Renal pelvis (tissue), 4 donors: ENCODE results near the gene SGK2. TPM values are rescaled to one million over a fixed set of nuclear protein-coding genes. Genes with fewer than 3 reads are reported as not detected.
"Not testable (repeated sequence)": the region's sequence is repeated elsewhere in the genome, so short reads cannot be mapped to it uniquely, and the experiment has no call there.

Source experiments
- DNase-seq: peaks from one replicate; pipeline ENCODE4 v3.0.0-alpha.2; 2013
- polyA plus RNA-seq, 3 donors: library from polyadenylated mRNA; unstranded; fragments of 120-200 nt; gene quantifications; one replicate each; pipeline ENCODE4 v1.2.1, GENCODE V29; 2013; ENCODE audit not compliant: insufficient read length in 3 of 3

The SGK2 gene
- polyA plus RNA-seq, 3 donors: 38.4 to 80.6 (median 66.7) TPM

DNA sequence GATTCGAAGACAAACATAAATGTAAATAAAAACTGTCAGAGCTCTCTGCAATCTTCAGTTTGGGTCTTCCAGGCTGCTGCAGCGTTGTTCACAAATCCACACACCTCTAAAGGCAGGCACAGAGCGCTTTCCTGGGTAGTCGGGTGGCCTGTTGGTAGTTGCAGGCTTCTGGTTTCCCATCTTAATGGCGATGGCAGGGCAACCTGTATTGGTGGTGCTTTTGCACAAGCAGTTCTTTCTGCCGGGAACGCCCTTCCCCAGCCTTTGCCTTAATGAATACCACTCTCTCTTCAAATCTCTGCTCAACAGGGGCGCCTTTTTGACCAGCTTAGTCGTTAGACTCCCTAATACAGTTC lies 31.2 kb downstream of the SGK2 start:
- DNase-seq: no peak

GRCh38 chr20:43590392-43591303 lies 31.8 kb downstream of the SGK2 start, which contains the start of gene IFT52:
IFT52 (plus strand) TSS chr20:43590937; CDS start chr20:43594699, 3,762 bp downstream.
- peak; percentile 93 for DNase-seq

GRCh38 chr20:43601960-43602359 lies 43.1 kb downstream of the SGK2 start:
- DNase-seq: not testable (repeated sequence)

- no peak for DNase-seq
These were observed 44.3 kb downstream of the SGK2 start for GRCh38 chr20:43603124-43603523.

- no peak for DNase-seq
These were observed 46.9 kb downstream of the SGK2 start for GRCh38 chr20:43605715-43606114.

- not testable (repeated sequence) for DNase-seq
These were observed 48.5 kb downstream of the SGK2 start for GRCh38 chr20:43607278-43607677.

- no peak for DNase-seq
These were observed 72.8 kb downstream of the SGK2 start for GRCh38 chr20:43631598-43631997.

Other genes starting within 250 kb of the SGK2 start
- 100 to 1,000 TPM; 319 to 438 (median 380) TPM for gene SRSF6, start 101.1 kb upstream of the SGK2 start, polyA plus RNA-seq
- gene L3MBTL1, start 51.3 kb upstream of the SGK2 start, polyA plus RNA-seq: 10 to 100 TPM; 12.3 to 27.8 (median 25.8) TPM
- gene IFT52, start 31.9 kb downstream of the SGK2 start, polyA plus RNA-seq: 10 to 100 TPM; 69.1 to 73.0 (median 70.6) TPM
- gene MYBL2, start 108.1 kb downstream of the SGK2 start, polyA plus RNA-seq: 10 to 100 TPM; 24.4 to 33.9 (median 33.3) TPM
- gene GTSF1L, start 168.0 kb downstream of the SGK2 start, polyA plus RNA-seq: not detected